Stomach (tissue), 9 donors: ENCODE measurements around the gene LRCH3. TPM values are rescaled to one million over a fixed set of nuclear protein-coding genes. Genes with fewer than 3 reads are reported as not detected.

Source experiments
- DNase-seq, 2 donors: peaks; one replicate each; pipeline versions ENCODE4 v3.0.0 to v3.0.0-alpha.2; 2013 to 2019
- H3K27ac ChIP-seq, 5 donors: fragments of 200-600 bp in 4 of 5; sonication (generic) in 4 of 5; one replicate each; pipeline ENCODE4 v1.5.1; 2013 to 2019; ENCODE audit warnings: mild to moderate bottlenecking in 1 of 5, moderate library complexity in 1 of 5
- H3K27me3 ChIP-seq, 3 donors: fragments of 200-600 bp; sonication (generic); one replicate each; pipeline ENCODE4 v1.5.1; 2017 to 2019; ENCODE audit warnings: mixed run types in 1 of 3
- H3K36me3 ChIP-seq, 4 donors: fragments of 200-600 bp; sonication (generic); 1 replicate in 3 of 4; 2 replicates in 1 of 4; pipeline ENCODE4 v1.5.1; 2016 to 2019
- H3K4me1 ChIP-seq, 4 donors: fragments of 200-600 bp; sonication (generic); one replicate each; pipeline ENCODE4 v1.5.1; 2016 to 2019
- H3K4me3 ChIP-seq, 4 donors: fragments of 200-600 bp; sonication (generic) in 3 of 4; one replicate each; pipeline ENCODE4 v1.5.1; 2016 to 2019; ENCODE audit warnings: mild to moderate bottlenecking in 1 of 4
- H3K9me3 ChIP-seq, 4 donors: fragments of 200-600 bp; sonication (generic); one replicate each; pipeline ENCODE4 v1.5.1; 2016 to 2019
- EP300 ChIP-seq: sonication (generic); formaldehyde crosslinking; IDR thresholded peaks from one replicate; pipeline ENCODE4 v1.6.1; 2017; ENCODE audit warnings: antibody characterized with exemption
- POLR2A ChIP-seq, 4 donors: fragments of 450-650 bp; IDR thresholded peaks; one replicate each; pipeline ENCODE4 v1.6.1; 2016; ENCODE audit warnings: antibody characterized with exemption in 4 of 4, control low read depth in 2 of 4, mild to moderate bottlenecking in 1 of 4, moderate library complexity in 1 of 4
- POLR2AphosphoS5 ChIP-seq, 3 donors: sonication (generic); formaldehyde crosslinking; IDR thresholded peaks; one replicate each; pipeline ENCODE4 v1.6.1; 2016; ENCODE audit warnings: antibody characterized with exemption in 3 of 3
- WGBS, 5 donors: extraction: QIAGEN DNeasy Blood & Tissue Kit in 3 of 5; methylation state at CpG; one replicate each; pipeline versions ENCODE4 v1.1.5 to v1.1.7; 2013 to 2018; 5-methylcytosine and 5-hydroxymethylcytosine counted together
- intact Hi-C: fragments of 100-400 bp; cut with DNase I; formaldehyde crosslinking; loops from one replicate; pipeline ENCODE4 v1.15.1; 2023; ENCODE audit warnings: low total_unique reads
- polyA plus RNA-seq, 3 donors: library from polyadenylated mRNA; stranded (reverse); fragments of 200-250 nt; gene quantifications; one replicate each; pipeline ENCODE4 v1.2.3, GENCODE V29; 2013
- total RNA-seq, 5 donors: library from RNA; depleted of rRNA; stranded (reverse); fragments of >200 nt; gene quantifications; one replicate each; pipeline versions ENCODE4 v1.1.0 to v1.2.3, GENCODE V29; 2014 to 2016
- TF ChIP-seq, protein P1 (sequence below), 7 experiments: fragments of 450-650 bp in 4 of 7; fragments of 200-600 bp in 3 of 7; sonication (generic) in 3 of 7; IDR thresholded peaks; one replicate each; pipeline ENCODE4 v1.5.1; 2016 to 2019; ENCODE audit warnings: antibody characterized with exemption in 7 of 7, control low read depth in 2 of 7, mild to moderate bottlenecking in 1 of 7
- donor health status: healthy with polysubstance abuse.
- donor health status: Bipolar disorder and iron deficiency.
- donor health status: healthy.

The LRCH3 gene
- total and polyA plus RNA-seq, 8 donors, result 5.9 to 117 (median 36.7) TPM

DNA sequence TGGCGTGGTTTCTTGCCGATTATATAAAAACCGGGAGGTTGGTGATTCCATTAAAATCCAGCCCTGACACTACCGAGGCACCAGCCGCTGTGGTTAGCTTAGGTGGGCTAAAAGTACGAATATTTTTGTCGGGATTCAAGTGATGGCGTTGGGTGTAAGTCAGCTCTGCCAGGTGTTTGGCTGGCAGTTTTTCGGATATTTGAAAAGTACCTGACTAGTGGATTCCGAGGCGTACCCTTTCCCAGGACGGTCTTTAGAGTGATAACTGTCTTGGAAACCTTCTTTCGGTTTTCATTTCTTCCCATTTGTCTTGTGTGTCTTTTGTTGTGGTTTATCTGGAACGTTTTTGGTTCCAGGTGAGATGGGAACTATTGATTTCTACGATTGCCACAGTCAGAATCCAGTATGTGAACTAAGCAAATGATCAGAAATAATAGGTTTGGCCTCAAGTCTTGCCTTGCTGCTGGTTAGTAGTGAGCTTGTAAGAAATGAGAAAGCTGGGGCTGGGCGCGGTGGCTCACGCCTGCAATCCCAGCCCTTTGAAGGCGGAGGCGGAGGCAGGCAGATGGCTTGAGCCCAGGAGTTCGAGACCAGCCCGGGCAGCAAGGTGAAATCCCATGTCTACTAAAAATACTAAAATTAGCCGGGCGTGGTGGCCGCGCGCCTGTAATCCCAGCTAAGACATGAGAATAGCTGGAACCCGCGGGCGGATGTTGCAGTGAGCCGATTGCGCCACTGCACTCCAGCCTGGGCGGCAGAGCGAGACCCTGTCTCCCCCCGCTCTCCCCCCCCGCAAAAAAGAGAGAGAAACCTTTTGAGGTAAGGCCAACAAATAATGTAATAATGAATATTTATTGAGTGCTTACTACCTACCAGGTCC lies 40.0 kb upstream of the LRCH3 start:
- 2 to 8% (median 4%) methylated on average over 36 of the region's 36 CpGs for WGBS, 5 donors
- Histone ChIP-seq H3K27me3 (no peaks in the 10 kb centered on the region), H3K9me3 (no peaks in the 10 kb centered on the region), H3K36me3 (no peaks in the 10 kb centered on the region), H3K4me3 (peak overlapping the region; percentile 76 to 92 (median 88)), H3K27ac (peak overlapping the region; percentile 93 to 98 (median 97)), H3K4me1 (peaks cover 19 to 75% (median 39%) of the 10 kb centered on the region in 4 donors)
- intact Hi-C loops, result no loop called here
- peak; percentile 40 to 69 for DNase-seq
- no peak for TF ChIP-seq POLR2A (IDR thresholded peaks at IDR 0.05)
- peak in 1 of 3 donors; percentile 20 for TF ChIP-seq POLR2AphosphoS5 (IDR thresholded peaks at IDR 0.05)
- TF ChIP-seq, protein P1, sequence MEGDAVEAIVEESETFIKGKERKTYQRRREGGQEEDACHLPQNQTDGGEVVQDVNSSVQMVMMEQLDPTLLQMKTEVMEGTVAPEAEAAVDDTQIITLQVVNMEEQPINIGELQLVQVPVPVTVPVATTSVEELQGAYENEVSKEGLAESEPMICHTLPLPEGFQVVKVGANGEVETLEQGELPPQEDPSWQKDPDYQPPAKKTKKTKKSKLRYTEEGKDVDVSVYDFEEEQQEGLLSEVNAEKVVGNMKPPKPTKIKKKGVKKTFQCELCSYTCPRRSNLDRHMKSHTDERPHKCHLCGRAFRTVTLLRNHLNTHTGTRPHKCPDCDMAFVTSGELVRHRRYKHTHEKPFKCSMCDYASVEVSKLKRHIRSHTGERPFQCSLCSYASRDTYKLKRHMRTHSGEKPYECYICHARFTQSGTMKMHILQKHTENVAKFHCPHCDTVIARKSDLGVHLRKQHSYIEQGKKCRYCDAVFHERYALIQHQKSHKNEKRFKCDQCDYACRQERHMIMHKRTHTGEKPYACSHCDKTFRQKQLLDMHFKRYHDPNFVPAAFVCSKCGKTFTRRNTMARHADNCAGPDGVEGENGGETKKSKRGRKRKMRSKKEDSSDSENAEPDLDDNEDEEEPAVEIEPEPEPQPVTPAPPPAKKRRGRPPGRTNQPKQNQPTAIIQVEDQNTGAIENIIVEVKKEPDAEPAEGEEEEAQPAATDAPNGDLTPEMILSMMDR (IDR thresholded peaks at IDR 0.05), result no peak

DNA sequence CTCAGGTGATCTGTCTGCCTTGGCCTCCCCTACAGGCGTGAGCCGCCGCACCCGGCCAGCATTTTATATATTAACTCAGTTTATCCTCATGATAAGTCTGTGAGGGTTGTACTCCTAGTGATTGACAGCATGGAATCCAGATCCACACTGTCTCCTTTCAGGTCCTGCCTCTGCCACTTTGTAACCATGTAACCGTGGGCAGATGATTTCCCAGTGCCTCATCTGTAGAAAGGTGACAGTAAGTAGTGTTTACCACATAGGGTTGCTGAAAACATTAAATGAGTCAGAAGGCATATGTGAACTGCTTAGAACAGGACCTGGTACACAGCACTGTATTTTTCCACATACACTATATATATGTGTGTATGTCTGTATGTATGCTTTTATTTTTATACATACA lies 38.9 kb upstream of the LRCH3 start:
- 69 to 75% (median 75%) methylated on average over 5 of the region's 5 CpGs for WGBS, 5 donors
- DNase-seq, result no peak
- Histone ChIP-seq H3K4me1 (peaks cover 19 to 77% (median 43%) of the 10 kb centered on the region in 4 donors), H3K9me3 (no peaks in the 10 kb centered on the region), H3K36me3 (peaks cover 0 to 7% (median 4%) of the 10 kb centered on the region in 4 donors), H3K4me3 (peak overlapping the region in 2 of 4 donors; percentile 91 to 92), H3K27ac (peak overlapping the region in 3 of 5 donors; percentile 97 to 98 (median 97)), H3K27me3 (no peaks in the 10 kb centered on the region)
- TF ChIP-seq, protein P1 (IDR thresholded peaks at IDR 0.05), result no peak
- TF ChIP-seq POLR2AphosphoS5 (IDR thresholded peaks at IDR 0.05) (no peak), EP300 (no peak)
- intact Hi-C loops, result no loop called here

DNA sequence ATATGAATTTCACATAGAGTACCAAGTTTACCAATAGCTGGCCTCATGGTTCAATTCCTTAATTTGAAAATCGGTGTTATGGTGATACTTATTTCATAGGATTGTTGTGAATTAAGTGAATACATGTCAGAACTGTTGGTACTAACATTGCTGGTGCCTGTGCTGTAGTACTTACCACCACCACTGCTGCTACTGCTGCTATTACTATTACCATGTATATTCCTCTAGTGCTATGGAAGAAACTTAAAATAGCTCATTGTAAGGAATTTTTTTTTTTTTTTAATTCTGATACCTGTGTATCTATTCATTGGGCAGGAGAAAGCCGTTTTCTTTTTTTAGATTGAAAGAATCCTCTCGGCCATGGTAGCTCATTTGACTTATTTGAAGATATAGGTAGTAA lies 37.8 kb upstream of the LRCH3 start:
- Histone ChIP-seq H3K4me1 (peaks cover 19 to 69% (median 43%) of the 10 kb centered on the region in 4 donors), H3K36me3 (peaks cover 0 to 19% (median 14%) of the 10 kb centered on the region in 4 donors), H3K4me3 (no peak overlapping the region), H3K27ac (no peak overlapping the region), H3K27me3 (no peaks in the 10 kb centered on the region), H3K9me3 (no peaks in the 10 kb centered on the region)
- WGBS, 5 donors, result 86 to 95% (median 93%) methylated on average over 3 of the region's 3 CpGs
- intact Hi-C loops, result no loop called here
- TF ChIP-seq, protein P1 (IDR thresholded peaks at IDR 0.05), result peak in 1 of 7 experiments; percentile 14
- no peak for TF ChIP-seq POLR2AphosphoS5 (IDR thresholded peaks at IDR 0.05)
- no peak for DNase-seq

DNA sequence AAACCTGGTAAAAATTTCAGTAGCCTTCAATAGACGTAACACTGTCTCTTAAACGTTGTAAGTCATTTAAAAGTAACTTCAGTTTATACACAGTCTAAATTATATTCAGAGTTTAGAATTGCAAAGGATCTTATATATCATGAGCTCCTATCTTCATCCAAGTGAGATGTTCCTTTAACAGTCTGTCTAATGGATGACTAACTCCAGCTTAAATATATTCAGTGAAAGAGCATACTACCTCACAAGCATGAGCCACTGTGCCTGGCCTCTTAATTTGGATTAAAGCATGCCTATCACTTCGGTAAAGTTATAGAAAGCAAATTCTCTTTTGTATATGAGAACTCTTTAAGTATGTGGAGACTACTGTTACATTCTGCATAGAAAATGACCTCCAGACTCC lies 34.4 kb upstream of the LRCH3 start:
- peaks cover 2 to 45% (median 32%) of the 10 kb centered on the region in 4 donors for H3K36me3 ChIP-seq
- TF ChIP-seq POLR2A (IDR thresholded peaks at IDR 0.05) (no peak), POLR2AphosphoS5 (IDR thresholded peaks at IDR 0.05) (no peak), EP300 (no peak)
- TF ChIP-seq, protein P1 (IDR thresholded peaks at IDR 0.05), result no peak
- H3K4me1 ChIP-seq, result peaks cover 10 to 46% (median 25%) of the 10 kb centered on the region in 4 donors
- no peak overlapping the region for H3K4me3 ChIP-seq
- H3K27ac ChIP-seq, result no peak overlapping the region
- H3K9me3 ChIP-seq, result no peaks in the 10 kb centered on the region
- intact Hi-C loops, result no loop called here
- no peaks in the 10 kb centered on the region for H3K27me3 ChIP-seq
- DNase-seq, result no peak
- 65 to 80% (median 74%) methylated on average over 3 of the region's 3 CpGs for WGBS, 5 donors
